ENCODE measurements around the gene ANGPTL8. TPM values are rescaled to one million over a fixed set of nuclear protein-coding genes. Genes with fewer than 3 reads are reported as not detected.

The ANGPTL8 gene
- total RNA-seq, 1 donor = not detected

GRCh38 chr19:11238041-11238440 is 1.4 kb upstream of the ANGPTL8 start:
- H3K36me3 ChIP-seq (ENCODE audit: insufficient read depth, low read length) = peaks cover 4% of the 10 kb centered on the region
- H3K27me3 ChIP-seq (ENCODE audit: insufficient read depth, low read length) = no peaks in the 10 kb centered on the region
- H3K79me2 ChIP-seq (ENCODE audit: insufficient read depth, low read length) = no peaks in the 10 kb centered on the region
- H2AFZ ChIP-seq (ENCODE audit: low read length) = no peak overlapping the region
- no peaks in the 10 kb centered on the region for H3K4me1 ChIP-seq (ENCODE audit: insufficient read depth, low read length)
- H3K27ac ChIP-seq (ENCODE audit: low read depth, low read length) = no peak overlapping the region
- TF ChIP-seq, protein P1, sequence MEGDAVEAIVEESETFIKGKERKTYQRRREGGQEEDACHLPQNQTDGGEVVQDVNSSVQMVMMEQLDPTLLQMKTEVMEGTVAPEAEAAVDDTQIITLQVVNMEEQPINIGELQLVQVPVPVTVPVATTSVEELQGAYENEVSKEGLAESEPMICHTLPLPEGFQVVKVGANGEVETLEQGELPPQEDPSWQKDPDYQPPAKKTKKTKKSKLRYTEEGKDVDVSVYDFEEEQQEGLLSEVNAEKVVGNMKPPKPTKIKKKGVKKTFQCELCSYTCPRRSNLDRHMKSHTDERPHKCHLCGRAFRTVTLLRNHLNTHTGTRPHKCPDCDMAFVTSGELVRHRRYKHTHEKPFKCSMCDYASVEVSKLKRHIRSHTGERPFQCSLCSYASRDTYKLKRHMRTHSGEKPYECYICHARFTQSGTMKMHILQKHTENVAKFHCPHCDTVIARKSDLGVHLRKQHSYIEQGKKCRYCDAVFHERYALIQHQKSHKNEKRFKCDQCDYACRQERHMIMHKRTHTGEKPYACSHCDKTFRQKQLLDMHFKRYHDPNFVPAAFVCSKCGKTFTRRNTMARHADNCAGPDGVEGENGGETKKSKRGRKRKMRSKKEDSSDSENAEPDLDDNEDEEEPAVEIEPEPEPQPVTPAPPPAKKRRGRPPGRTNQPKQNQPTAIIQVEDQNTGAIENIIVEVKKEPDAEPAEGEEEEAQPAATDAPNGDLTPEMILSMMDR (IDR thresholded peaks at IDR 0.05; ENCODE audit: extremely low read depth, low read depth, low read length) = no peak
- H4K20me1 ChIP-seq (ENCODE audit: insufficient read depth, low read length) = no peaks in the 10 kb centered on the region
- no peaks in the 10 kb centered on the region for H3K9me3 ChIP-seq (ENCODE audit: low read depth, low read length)
- peak; percentile 77 for DNase-seq (ENCODE audit: insufficient read length, low spot score, missing footprints)
- H3K4me2 ChIP-seq (ENCODE audit: insufficient read depth, low read length) = no peak overlapping the region
- no peak overlapping the region for H3K4me3 ChIP-seq (ENCODE audit: insufficient read depth, low read length)

- H3K36me3 ChIP-seq (ENCODE audit: insufficient read depth, low read length) = peaks cover 4% of the 10 kb centered on the region
- TF ChIP-seq, protein P1 (IDR thresholded peaks at IDR 0.05; ENCODE audit: extremely low read depth, low read depth, low read length) = no peak
- no peaks in the 10 kb centered on the region for H3K79me2 ChIP-seq (ENCODE audit: insufficient read depth, low read length)
- H3K4me2 ChIP-seq (ENCODE audit: insufficient read depth, low read length) = no peak overlapping the region
- no peak overlapping the region for H3K4me3 ChIP-seq (ENCODE audit: insufficient read depth, low read length)
- H3K27me3 ChIP-seq (ENCODE audit: insufficient read depth, low read length) = no peaks in the 10 kb centered on the region
- peaks cover 3% of the 10 kb centered on the region for H3K4me1 ChIP-seq (ENCODE audit: insufficient read depth, low read length)
- DNase-seq (ENCODE audit: insufficient read length, low spot score, missing footprints) = peak; percentile 51
- no peaks in the 10 kb centered on the region for H4K20me1 ChIP-seq (ENCODE audit: insufficient read depth, low read length)
- no peak overlapping the region for H2AFZ ChIP-seq (ENCODE audit: low read length)
- H3K9me3 ChIP-seq (ENCODE audit: low read depth, low read length) = no peaks in the 10 kb centered on the region
- no peak overlapping the region for H3K27ac ChIP-seq (ENCODE audit: low read depth, low read length)
Observed at GRCh38 chr19:11238781-11239376, 540 bp upstream of the ANGPTL8 start.

DNA sequence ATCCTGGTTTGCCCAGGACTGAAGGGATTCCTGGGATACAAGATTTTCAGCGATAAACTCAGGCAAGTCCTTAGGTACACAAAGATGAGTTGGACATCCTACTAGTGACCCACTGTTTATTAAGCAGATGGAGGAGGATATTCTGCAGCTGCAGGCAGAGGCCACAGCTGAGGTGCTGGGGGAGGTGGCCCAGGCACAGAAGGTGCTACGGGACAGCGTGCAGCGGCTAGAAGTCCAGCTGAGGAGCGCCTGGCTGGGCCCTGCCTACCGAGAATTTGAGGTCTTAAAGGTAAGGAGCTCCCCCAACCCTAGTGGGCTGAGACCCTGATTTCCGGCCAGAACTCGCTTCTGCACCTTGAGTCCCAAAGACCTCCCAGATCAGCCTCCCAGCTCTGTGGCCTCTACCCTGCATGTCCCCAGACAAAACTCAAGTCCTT is 607 bp downstream of the ANGPTL8 start:
- TF ChIP-seq, protein P1 (IDR thresholded peaks at IDR 0.05; ENCODE audit: extremely low read depth, low read depth, low read length) = no peak
- peaks cover 3% of the 10 kb centered on the region for H3K4me1 ChIP-seq (ENCODE audit: insufficient read depth, low read length)

DNA sequence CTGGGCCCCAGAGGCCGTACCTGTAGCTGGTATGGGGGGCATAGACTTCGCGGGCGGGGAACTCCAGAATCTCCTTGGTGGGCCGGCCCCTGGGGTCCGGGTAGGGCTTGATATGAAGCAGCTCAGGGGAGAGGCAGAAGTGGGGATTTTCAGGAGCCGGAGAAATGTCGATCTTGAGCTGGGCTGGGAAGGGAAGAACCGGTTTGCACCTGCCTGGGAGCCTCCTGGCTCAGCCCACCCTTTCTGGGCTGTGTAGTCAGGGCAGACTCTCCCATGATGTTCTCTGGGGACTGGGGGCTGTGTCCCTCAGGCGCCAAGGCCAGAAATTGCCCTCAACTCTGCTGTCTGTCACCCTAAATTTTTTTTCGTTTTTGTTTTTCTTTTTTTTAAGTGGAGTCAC is 2.6 kb downstream of the ANGPTL8 start:
- DNase-seq (ENCODE audit: insufficient read length, low spot score, missing footprints) = peak; percentile 76
- no peak overlapping the region for H3K4me3 ChIP-seq (ENCODE audit: insufficient read depth, low read length)
- H3K9me3 ChIP-seq (ENCODE audit: low read depth, low read length) = no peaks in the 10 kb centered on the region
- TF ChIP-seq, protein P1 (IDR thresholded peaks at IDR 0.05; ENCODE audit: extremely low read depth, low read depth, low read length) = no peak
- peaks cover 4% of the 10 kb centered on the region for H3K36me3 ChIP-seq (ENCODE audit: insufficient read depth, low read length)
- H3K4me1 ChIP-seq (ENCODE audit: insufficient read depth, low read length) = peaks cover 3% of the 10 kb centered on the region
- H4K20me1 ChIP-seq (ENCODE audit: insufficient read depth, low read length) = no peaks in the 10 kb centered on the region
- no peak overlapping the region for H2AFZ ChIP-seq (ENCODE audit: low read length)
- H3K27me3 ChIP-seq (ENCODE audit: insufficient read depth, low read length) = no peaks in the 10 kb centered on the region
- no peaks in the 10 kb centered on the region for H3K79me2 ChIP-seq (ENCODE audit: insufficient read depth, low read length)
- no peak overlapping the region for H3K27ac ChIP-seq (ENCODE audit: low read depth, low read length)
- no peak overlapping the region for H3K4me2 ChIP-seq (ENCODE audit: insufficient read depth, low read length)

More for the DNA sequence above, 607 bp downstream of the ANGPTL8 start:
- H2AFZ ChIP-seq (ENCODE audit: low read length) = no peak overlapping the region
- DNase-seq (ENCODE audit: insufficient read length, low spot score, missing footprints) = peak; percentile 71
- no peaks in the 10 kb centered on the region for H3K27me3 ChIP-seq (ENCODE audit: insufficient read depth, low read length)
- no peaks in the 10 kb centered on the region for H3K79me2 ChIP-seq (ENCODE audit: insufficient read depth, low read length)
- H3K27ac ChIP-seq (ENCODE audit: low read depth, low read length) = no peak overlapping the region
- H3K4me3 ChIP-seq (ENCODE audit: insufficient read depth, low read length) = no peak overlapping the region
- no peak overlapping the region for H3K4me2 ChIP-seq (ENCODE audit: insufficient read depth, low read length)
- no peaks in the 10 kb centered on the region for H3K9me3 ChIP-seq (ENCODE audit: low read depth, low read length)
- H4K20me1 ChIP-seq (ENCODE audit: insufficient read depth, low read length) = no peaks in the 10 kb centered on the region
- peaks cover 4% of the 10 kb centered on the region for H3K36me3 ChIP-seq (ENCODE audit: insufficient read depth, low read length)
